Measurements from ENCODE around the gene SLC35B1. TPM values are rescaled to one million over a fixed set of nuclear protein-coding genes. Genes with fewer than 3 reads are reported as not detected.

The SLC35B1 gene
- total RNA-seq, 1 experiment from 2014 or later, result 84.6 TPM

- Histone ChIP-seq H3K4me3 (ENCODE audit: low read depth in 2 of 2, low read length in 2 of 2) (no peak overlapping the region), H3K9me3 (ENCODE audit: control insufficient read depth, insufficient read depth, low read depth, low read length) (no peaks in the 10 kb centered on the region), H3K4me1 (ENCODE audit: control insufficient read depth, insufficient read depth, low read length) (no peaks in the 10 kb centered on the region), H3K27me3 (ENCODE audit: control insufficient read depth, insufficient read depth, low read length) (no peaks in the 10 kb centered on the region), H3K36me3 (ENCODE audit: control insufficient read depth, insufficient read depth, low read length) (no peaks in the 10 kb centered on the region), H3K27ac (ENCODE audit: low read length) (no peak overlapping the region)
- DNase-seq (ENCODE audit: low read depth, low spot score) (no peak), ATAC-seq (0 out of 2 replicates have a peak, but pooled peaks have one; percentile 7)
- ChIA-PET POLR2A (interaction anchor here (0.6 kb wide), 2 partner anchors 33 to 130 kb away, joined by 3 read pairs; no protein-coding TSS in a partner anchor), CTCF (no interaction called here)
- no TSS peak for BruUV-seq (replicated peaks)
- intact Hi-C loops (cut with micrococcal nuclease; ENCODE audit: unreplicated experiment) (no loop called here), in situ Hi-C loops (cut with HindIII; ENCODE audit: low pct_unique_long_range_greater_than_20kb, low sequenced_read_pairs) (no loop called here)
- TF ChIP-seq, protein P1, sequence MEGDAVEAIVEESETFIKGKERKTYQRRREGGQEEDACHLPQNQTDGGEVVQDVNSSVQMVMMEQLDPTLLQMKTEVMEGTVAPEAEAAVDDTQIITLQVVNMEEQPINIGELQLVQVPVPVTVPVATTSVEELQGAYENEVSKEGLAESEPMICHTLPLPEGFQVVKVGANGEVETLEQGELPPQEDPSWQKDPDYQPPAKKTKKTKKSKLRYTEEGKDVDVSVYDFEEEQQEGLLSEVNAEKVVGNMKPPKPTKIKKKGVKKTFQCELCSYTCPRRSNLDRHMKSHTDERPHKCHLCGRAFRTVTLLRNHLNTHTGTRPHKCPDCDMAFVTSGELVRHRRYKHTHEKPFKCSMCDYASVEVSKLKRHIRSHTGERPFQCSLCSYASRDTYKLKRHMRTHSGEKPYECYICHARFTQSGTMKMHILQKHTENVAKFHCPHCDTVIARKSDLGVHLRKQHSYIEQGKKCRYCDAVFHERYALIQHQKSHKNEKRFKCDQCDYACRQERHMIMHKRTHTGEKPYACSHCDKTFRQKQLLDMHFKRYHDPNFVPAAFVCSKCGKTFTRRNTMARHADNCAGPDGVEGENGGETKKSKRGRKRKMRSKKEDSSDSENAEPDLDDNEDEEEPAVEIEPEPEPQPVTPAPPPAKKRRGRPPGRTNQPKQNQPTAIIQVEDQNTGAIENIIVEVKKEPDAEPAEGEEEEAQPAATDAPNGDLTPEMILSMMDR (IDR thresholded peaks at IDR 0.05), result no peak
- TF ChIP-seq SIN3A (IDR thresholded peaks at IDR 0.05; ENCODE audit: borderline replicate concordance, insufficient read depth, low read depth, low read length), result no peak
- TF ChIP-seq REST (IDR thresholded peaks at IDR 0.05; ENCODE audit: insufficient read depth in 1 of 2, low read depth in 2 of 2, low read length in 1 of 2), result no peak
- TF ChIP-seq TCF7L2 (IDR thresholded peaks at IDR 0.05; ENCODE audit: low read depth, low read length), result no peak
- TF ChIP-seq POLR2AphosphoS5 (IDR thresholded peaks at IDR 0.05; ENCODE audit: low read depth, low read length), result no peak
These were observed 14.3 kb upstream of the SLC35B1 start for GRCh38 chr17:49722066-49722465.

GRCh38 chr17:49717371-49717861 lies 9.7 kb upstream of the SLC35B1 start:
- Histone ChIP-seq H3K4me1 (ENCODE audit: control insufficient read depth, insufficient read depth, low read length) (no peaks in the 10 kb centered on the region), H3K4me3 (ENCODE audit: low read depth in 2 of 2, low read length in 2 of 2) (no peak overlapping the region), H3K9me3 (ENCODE audit: control insufficient read depth, insufficient read depth, low read depth, low read length) (no peaks in the 10 kb centered on the region), H3K27me3 (ENCODE audit: control insufficient read depth, insufficient read depth, low read length) (no peaks in the 10 kb centered on the region), H3K36me3 (ENCODE audit: control insufficient read depth, insufficient read depth, low read length) (no peaks in the 10 kb centered on the region), H3K27ac (ENCODE audit: low read length) (no peak overlapping the region)
- DNase-seq (ENCODE audit: low read depth, low spot score) (no peak), ATAC-seq (no peak)
- ChIA-PET POLR2A (interaction anchor here (0.6 kb wide), 1 partner anchor 87 kb away, joined by 4 read pairs; no protein-coding TSS in a partner anchor), CTCF (interaction anchor here (0.5 kb wide), 1 partner anchor 97 kb away, joined by 3 read pairs; no protein-coding TSS in a partner anchor)
- in situ Hi-C loops (cut with HindIII; ENCODE audit: low pct_unique_long_range_greater_than_20kb, low sequenced_read_pairs) (no loop called here), intact Hi-C loops (cut with micrococcal nuclease; ENCODE audit: unreplicated experiment) (no loop called here)
- TF ChIP-seq REST (IDR thresholded peaks at IDR 0.05; ENCODE audit: insufficient read depth in 1 of 2, low read depth in 2 of 2, low read length in 1 of 2) (no peak), POLR2AphosphoS5 (IDR thresholded peaks at IDR 0.05; ENCODE audit: low read depth, low read length) (no peak), TCF7L2 (IDR thresholded peaks at IDR 0.05; ENCODE audit: low read depth, low read length) (no peak), SIN3A (IDR thresholded peaks at IDR 0.05; ENCODE audit: borderline replicate concordance, insufficient read depth, low read depth, low read length) (no peak)
- TF ChIP-seq, protein P1 (IDR thresholded peaks at IDR 0.05), result no peak
- BruUV-seq (replicated peaks), result no TSS peak

Measured in Panc1 (cell line).